AG09319 (cell line): ENCODE results near the gene EXOC6B.

Experiments
- DNase-seq: peaks from one replicate; pipeline ENCODE4 v3.0.0-alpha.2; 2010; ENCODE audit warnings: low read depth; ENCODE audit errors: extremely low read depth
- TF ChIP-seq, protein P1 (sequence below): IDR thresholded peaks from 2 replicates; pipeline ENCODE4 v1.5.1; 2011; ENCODE audit warnings: low read depth, mild to moderate bottlenecking, inconsistent platforms, low read length, moderate library complexity

The EXOC6B gene

DNA sequence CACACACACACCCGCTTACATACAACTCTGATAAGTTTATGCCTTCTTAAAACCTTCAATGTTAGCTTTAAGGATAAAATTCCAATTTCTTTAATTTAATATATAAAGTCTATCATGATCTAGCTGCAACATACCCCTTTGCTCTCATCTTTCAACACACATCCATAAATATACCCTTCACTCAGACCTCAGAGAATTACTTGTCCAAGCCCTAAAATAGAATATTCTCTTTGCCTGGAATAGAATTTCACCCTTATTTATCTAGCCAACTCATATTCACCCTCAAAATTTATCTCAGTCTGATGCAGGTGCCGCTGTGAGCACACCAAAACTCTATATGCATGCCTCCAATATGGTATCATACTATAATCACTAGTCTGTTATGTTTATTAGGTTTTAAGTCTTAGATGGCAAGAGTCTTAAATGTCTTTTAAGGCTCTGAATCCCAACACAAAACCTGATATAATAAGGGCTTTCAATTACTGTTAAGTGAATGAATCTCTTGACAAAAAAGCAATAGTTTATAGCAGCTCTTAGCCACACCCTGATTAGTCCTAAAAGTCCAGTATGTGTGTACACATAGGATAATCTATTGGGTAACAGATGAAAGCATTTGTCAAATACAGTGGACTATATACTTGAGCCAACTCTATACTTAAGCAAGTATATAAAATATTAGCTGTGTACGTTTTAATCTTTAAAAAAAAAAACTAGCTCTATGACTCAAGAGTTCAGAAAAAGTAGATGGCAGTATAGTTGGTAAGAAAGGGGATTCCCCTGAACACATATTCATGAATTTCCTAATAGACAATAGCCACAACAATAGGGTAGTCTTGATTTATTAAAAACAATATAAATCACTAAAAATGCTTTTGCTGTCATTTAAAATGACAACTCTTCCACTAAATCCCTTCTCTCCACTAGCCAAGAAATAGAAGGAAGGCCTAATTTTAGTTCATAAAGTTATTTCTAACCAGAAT, 144.5 kb downstream of the EXOC6B start:
- TF ChIP-seq, protein P1, sequence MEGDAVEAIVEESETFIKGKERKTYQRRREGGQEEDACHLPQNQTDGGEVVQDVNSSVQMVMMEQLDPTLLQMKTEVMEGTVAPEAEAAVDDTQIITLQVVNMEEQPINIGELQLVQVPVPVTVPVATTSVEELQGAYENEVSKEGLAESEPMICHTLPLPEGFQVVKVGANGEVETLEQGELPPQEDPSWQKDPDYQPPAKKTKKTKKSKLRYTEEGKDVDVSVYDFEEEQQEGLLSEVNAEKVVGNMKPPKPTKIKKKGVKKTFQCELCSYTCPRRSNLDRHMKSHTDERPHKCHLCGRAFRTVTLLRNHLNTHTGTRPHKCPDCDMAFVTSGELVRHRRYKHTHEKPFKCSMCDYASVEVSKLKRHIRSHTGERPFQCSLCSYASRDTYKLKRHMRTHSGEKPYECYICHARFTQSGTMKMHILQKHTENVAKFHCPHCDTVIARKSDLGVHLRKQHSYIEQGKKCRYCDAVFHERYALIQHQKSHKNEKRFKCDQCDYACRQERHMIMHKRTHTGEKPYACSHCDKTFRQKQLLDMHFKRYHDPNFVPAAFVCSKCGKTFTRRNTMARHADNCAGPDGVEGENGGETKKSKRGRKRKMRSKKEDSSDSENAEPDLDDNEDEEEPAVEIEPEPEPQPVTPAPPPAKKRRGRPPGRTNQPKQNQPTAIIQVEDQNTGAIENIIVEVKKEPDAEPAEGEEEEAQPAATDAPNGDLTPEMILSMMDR: no peak
- DNase-seq: no peak

- TF ChIP-seq, protein P1: no peak
These were observed 147.8 kb downstream of the EXOC6B start for GRCh38 chr2:72678024-72678423.

GRCh38 chr2:72676341-72677025, 149.3 kb downstream of the EXOC6B start:
- TF ChIP-seq, protein P1: no peak
- DNase-seq: no peak

More at GRCh38 chr2:72678024-72678423, 147.8 kb downstream of the EXOC6B start:
- no peak for DNase-seq

DNA sequence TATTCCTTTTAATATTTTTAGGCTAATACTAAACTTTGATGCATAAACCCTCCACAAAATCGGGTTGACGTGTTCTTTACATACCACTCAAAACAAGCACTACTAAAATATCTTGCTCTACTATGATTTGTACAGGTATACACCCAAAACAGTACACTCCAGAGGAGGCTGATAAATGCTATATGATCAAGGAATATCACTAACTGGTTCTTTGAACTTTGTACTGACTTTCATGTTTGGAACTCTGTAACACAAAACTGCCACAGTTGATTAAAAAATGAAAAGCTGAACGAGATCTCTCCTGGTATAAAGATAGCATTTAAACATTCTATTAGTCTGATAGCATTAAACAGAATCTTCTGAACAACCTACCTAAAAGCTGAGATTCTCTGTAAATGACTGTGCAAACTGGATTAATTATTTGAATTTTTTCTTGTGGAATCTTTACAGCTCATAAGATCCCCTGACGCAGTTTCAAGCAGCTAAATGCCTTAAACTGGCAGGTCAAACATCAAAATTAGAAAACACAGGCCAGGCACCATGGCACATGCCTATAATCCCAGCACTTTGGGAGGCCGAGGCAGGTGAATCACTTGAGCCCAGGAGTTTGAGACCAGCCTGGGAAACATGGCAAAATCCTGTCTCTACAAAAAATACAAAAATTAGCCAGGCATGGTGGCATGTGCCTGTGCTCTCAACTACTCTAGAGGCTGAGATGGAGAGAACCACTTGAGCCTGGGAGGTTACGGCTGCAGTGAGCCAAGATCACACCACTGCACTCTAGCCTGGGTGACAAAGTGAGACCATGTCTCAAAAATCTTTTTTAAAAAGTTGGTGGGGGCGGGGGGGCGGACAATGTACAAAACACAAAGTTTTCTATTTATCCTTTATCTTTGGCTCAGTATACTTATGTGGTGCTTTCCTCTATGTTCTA, 150.6 kb downstream of the EXOC6B start:
- TF ChIP-seq, protein P1: no peak

GRCh38 chr2:72673279-72673678, 152.6 kb downstream of the EXOC6B start:
- TF ChIP-seq, protein P1: no peak

More for the DNA sequence above, 150.6 kb downstream of the EXOC6B start:
- DNase-seq: no peak

DNA sequence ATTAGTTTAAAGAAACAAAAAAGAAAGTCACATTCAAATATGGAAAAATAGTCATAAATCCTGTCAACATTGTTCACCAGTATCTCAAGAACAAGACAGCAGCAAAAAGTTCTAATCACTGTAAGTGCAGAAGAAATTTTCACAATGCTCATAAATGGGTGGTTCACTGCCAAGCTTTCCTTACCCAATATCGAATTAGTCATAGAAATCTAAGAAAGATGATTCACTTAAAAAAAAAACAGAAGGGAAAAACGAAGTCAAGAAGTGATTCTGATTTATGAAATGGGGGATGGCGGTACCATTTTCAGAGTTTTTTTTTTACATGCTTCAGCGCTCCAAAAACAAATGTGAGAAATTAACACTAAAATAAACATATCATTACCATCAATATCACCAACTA, 156.7 kb downstream of the EXOC6B start:
- TF ChIP-seq, protein P1: no peak
- DNase-seq: peak; percentile 45

More at GRCh38 chr2:72673279-72673678, 152.6 kb downstream of the EXOC6B start:
- DNase-seq: no peak
